ENCODE measurements around the gene ZMYND10.

The ZMYND10 gene

DNA sequence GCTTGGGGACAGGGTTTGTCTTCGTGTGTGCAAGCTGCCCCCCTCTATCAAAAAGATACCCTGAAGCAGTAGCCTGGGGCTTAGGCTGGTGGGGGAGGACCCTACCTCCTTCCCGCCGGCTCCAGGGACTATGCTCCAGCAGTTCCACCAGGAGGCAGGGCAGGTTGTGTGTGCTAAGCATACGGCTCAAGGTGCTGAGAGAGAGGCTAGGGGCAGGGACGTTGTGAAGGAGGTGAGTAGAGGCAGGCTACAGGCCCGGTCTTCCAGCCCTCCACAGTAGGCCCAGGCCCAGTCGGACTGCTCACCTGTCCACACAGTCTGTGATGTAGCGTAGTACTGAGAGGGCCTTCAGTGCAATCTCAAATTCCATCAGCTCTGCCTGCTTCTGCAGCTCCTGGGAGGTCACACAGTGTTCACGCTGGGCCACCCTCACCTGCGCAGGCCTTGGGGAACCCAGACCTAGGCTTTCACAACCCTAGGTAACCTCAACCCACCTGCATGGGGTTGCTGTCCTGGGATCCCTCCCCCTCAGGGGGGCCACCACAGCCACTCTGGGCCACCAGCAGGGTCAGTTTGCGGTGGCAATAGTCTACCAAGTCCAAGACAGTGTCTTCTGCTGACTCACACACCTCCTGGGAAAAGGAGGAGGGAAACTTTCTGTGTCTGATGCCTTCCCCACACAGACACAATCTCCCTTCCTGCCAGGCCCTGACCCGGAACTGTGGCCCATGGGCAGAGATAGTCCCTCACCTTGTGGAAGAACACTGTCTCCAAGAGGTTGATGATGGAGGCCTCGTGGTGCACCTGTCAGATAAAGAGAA, 2.5 kb downstream of the ZMYND10 start:
- no peak for DNase-seq

DNA sequence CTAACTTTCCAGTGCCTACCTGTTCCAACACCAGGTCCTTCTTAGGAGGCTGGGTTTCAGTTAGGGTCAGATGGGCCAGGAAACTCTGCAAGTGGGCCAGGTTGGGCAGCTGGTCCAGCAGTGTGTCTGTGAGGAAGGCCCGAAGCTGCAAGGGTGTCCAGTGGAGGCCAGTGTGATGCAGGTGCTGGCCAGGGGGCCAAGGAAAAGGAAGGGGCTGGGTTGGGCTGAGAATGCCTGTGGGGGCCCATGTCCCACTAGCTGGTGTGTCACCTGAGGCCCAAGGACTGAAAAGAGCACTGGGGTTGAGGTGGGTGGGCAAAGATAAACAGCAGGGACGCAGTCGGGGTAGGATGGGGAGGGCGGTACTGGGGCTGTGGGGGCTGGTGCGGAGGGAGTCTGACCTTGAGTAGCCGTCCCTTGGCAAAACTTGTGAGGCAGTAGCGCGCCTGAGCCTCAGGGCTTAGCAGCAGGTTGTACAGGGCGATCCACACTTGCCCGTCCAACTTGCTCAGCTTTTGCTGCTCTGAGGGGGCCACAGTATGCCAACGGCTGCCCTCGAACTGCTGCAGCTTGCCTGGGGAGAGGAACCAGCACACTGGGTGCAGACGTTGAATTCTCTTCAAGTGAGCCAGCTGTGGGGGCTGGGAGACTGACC, 3.4 kb downstream of the ZMYND10 start:
- no peak for DNase-seq

DNA sequence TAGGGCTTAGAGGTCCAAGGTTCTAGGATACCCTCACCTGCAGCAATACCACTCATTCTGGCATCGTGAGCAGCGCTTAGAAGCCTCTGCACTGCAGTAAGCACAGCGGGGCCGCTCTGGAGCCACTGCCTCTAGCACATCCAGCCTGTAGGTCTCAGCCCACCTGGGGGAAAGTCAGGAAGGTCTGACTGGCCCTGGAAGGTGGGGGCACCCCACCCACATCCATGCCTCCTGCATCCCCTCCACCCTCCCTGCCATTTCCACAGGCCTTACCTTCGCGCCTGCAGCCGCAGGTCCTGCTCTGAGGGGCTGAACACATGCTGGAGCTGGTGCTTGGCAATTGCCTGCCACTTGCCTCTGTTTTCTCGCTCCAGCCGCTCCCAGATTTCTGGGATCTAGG, 4.0 kb downstream of the ZMYND10 start:
- no peak for DNase-seq

DNA sequence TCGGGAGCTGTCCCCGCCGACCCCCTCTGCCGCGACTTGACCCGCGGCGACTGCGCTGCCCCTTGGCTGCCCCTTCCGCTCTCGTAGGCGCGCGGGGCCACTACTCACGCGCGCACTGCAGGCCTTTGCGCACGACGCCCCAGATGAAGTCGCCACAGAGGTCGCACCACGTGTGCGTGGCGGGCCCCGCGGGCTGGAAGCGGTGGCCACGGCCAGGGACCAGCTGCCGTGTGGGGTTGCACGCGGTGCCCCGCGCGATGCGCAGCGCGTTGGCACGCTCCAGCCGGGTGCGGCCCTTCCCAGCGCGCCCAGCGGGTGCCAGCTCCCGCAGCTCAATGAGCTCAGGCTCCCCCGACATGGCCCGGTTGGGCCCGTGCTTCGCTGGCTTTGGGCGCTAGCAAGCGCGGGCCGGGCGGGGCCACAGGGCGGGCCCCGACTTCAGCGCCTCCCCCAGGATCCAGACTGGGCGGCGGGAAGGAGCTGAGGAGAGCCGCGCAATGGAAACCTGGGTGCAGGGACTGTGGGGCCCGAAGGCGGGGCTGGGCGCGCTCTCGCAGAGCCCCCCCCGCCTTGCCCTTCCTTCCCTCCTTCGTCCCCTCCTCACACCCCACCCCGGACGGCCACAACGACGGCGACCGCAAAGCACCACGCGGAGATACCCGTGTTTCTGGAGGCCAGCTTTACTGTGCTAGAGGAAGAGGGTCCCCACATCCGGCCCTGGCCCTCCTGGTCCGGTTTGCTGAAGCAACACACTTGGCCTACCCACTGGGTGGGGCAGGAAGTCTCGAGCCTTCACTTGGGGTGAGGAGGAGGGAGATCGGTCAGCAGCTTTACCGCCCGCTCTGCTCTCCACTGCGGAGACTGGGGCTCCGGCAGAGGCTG, 4.8 kb downstream of the ZMYND10 start, which contains the start of gene RASSF1:
TSS of gene RASSF1 (minus strand) at position 389 of the 882 bp plus-strand sequence. CDS start at position 358, 31 bp downstream.
- peak; percentile 90 for DNase-seq

DNA sequence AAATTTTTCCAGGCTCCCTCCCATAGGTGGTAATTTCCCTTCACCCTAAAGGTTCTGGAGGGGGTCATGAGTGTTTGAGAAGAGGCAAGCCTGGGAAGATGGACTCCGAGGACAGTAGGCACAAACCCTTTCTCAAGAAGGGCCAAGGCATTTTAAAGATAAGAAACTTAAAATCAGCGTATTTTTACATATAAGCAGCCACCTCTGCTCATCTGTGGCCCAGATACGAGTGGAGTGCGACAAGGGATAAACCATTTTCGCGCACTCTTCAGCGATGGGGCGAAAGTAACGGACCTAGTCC, 5.4 kb downstream of the ZMYND10 start:
- DNase-seq, result no peak

DNA sequence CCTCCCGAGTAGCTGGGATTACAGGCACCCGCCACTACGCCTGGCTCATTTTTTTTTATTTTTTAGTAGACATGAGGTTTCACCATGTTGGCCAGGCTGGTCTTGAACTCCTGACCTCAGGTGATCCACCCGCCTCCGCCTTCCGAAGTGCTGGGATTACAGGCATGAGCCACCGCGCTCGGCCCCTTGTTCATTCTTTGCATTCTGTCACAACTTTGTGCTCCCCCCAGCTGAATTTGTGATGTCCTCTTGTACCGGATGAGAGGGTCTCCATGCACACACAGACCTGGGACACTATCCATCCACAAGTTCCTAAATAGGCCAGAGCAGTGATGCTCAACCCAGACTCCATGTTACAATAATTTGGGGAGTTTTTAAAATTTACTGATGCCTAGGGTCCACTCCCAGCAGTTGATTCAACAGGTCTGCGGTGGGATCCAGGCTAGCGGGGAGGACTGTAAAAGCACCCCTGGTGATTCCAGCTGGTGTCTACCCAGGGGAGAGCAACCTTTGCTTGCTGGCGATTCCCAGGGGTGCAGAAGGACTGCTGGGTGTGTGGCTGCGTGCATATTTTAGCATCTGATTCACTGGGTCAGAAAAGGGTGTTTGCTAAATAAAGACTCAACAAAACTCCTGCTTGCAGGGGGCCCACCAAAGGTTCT, 5.9 kb downstream of the ZMYND10 start:
- DNase-seq, result no peak

DNA sequence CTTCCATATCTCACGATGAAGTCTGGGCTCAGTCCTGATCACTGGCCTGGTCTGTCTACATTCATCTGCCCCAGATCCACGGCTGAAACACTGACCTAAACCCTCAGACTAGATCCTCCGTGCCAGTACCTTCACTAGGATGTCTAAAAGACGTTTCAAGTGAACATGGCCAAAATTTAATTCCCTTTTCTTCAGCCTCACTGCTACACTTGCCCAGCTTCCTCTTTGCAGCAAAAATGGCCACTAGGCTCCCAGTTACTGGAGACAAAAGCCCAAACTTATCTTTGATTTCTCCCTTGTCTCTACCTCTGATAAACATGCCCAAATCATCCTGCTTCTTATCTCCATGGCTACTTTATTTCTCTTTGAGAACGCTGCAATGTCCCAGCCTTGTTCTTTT, 6.6 kb downstream of the ZMYND10 start:
- DNase-seq, result no peak

DNA sequence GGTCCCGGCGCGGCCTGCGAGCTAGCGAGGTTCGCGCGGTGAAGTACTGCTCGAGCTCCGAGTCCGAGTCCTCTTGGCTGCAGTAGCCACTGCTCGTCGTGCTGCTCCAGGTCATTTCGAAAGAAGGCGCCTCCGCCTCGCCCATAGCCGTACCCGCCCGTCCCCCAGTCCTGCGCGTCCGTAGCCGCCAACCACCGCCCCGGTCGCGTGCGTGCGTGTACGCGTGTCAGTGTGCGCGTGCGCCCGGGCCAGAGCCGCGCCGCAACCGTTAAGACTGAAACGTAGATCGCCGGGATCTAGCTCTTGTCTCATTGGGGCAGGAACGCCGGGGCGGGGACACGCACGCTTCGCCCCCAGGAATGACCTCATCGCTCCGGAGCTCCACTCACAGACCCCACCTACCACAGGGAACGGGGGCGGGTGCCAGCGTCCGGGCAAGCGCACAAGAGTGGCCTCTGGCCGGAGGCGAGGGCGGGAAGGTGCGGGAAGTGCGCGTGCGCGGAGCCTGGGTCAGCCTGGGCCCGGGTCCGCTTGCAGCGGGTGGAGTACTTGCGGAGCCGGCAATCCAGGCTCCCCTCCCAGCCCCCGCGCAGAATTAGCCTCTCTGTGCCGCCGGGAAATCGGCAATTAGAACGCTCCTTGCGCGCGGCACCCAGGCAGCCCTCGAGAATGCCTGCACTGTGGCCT, 8.2 kb downstream of the ZMYND10 start:
- peak; percentile 100 for DNase-seq

DNA sequence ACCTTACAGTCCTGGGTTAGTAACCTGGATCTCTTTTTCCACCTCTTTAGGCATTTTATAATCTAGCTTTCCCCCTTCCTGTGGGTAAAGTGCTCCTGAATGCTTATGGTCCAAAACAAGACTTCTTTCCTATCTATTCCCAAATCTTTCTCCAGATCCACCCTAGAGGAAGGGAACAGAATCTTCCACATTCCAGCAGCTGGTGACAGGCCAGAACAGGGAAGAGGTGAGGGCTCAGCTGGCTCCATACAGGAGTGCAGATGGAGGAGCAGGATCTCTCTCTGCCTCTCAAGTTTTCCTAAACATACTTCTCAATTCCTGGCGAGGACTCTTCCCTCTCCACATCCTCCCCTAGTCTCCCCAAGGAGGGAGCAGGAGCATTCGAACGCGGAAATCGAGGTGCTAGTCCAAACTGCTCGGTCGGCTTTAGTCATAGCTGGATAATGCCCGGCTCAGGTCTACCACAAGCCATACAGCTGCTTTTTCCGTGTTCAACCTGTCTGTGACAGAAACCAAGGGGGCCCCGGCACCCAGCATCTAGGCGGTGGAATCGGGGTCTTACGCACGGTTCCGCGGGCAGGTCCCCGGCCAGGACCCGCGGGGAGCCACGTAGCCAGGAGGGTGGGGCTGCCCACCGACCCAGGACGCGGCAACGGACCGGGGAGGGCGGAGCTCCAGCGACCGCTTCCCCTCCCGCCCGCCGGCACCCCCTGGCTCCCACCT, 8.9 kb downstream of the ZMYND10 start:
- DNase-seq, result no peak

DNA sequence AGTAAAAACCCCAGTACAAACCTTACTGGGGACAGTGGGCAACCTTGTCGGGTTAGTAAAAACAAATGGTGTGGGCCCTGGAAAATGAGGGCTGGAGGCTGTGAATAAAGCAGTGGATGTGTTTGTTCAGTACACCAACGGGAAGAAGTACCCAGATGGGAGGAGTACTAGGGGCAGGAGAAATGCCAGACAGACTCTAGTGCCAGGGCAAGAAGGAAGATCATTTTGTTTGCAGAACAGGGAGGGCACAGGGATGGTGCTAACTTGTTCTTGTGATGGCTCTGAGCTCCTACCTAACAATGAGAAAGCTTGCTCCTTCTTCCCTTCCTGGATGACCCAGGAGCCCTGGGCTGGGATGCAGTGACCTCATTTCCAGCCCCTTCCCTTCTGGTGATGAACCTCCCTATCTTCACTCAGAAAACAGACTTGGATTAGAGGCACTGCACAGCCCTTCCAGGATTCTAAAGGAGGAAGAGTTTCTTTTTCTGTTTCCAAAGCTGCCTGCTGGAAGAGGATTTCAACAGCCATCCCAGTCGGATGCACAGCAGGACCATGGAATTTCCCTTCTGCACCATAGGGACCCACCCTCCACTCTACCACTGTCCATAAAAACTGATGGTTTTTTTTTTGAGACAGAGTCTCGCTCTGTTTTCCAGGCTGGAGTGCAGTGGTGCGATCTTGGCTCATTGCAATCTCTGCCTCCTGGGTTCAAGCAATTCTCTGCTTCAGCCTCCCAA, 11.0 kb downstream of the ZMYND10 start:
- no peak for DNase-seq

DNA sequence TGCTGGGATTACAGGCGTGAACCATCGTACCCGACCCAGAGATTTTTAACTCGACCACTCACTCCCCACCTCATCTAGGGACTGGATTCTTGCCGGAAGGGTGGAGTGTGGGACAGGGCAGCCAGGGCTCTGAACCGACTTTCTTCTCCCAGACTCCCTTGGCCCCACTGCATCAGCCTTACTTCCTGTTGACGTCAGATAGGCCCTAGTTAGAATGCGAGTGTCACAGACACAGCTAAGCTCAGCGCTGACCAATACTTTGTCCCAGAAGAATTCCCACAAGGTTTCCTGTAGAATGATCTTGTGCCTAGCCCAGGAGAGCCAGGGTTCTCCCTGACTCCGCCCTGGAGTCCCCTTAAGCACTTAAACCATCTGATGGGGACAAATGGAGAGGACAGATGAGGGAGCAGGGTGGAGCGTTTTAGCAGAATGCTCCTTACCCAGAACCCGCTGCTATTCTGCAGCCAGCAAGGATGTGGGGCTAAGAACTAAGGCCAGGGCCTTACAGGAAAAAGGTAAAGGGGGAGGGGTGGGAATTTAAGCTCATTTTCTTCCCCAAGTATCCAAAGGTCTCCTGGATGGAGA, 11.7 kb downstream of the ZMYND10 start:
- DNase-seq, result no peak

DNA sequence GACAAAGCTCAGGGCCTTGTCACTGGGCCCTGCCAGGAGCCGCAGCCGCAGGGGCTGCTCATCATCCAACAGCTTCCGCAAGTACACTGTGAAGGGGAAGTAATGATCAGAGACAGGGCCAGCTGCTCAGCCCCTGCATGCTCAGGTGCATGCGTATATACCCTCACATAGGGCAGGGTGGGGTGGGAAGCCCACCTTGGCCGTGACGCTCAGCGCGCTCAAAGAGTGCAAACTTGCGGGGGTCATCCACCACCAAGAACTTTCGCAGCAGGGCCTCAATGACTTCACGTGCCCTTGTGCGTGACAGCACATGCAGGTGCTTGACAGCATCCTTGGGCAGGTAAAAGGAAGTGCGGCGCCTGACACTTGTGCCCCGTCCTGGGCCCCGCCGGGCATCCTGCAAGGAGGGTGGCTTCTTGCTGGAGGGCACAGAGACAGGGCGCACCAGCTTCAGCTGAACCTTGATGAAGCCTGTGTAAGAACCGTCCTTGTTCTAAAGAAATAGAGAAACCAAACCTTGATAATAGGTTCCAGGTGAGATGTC, 14.1 kb downstream of the ZMYND10 start:
- DNase-seq, result no peak

DNA sequence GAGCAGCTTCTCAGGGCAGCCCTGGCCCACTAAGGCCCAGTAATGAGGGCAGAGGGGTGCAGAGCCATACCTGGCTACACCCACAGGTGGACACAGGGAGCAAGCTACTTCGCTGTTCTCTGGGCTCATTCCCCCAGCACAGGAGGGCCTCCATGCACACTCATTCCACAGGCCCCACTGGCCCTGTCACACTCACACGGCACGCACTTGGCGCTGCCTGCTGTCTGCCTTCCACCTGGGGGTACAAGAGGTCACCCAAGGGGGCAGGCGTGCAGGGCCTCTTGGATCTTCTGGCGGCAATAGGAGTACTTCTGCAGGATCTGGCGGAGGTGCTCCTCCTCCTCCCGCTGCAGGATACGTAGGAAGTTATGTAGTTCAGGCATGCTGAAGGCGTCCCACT, 15.2 kb downstream of the ZMYND10 start:
- no peak for DNase-seq

DNA sequence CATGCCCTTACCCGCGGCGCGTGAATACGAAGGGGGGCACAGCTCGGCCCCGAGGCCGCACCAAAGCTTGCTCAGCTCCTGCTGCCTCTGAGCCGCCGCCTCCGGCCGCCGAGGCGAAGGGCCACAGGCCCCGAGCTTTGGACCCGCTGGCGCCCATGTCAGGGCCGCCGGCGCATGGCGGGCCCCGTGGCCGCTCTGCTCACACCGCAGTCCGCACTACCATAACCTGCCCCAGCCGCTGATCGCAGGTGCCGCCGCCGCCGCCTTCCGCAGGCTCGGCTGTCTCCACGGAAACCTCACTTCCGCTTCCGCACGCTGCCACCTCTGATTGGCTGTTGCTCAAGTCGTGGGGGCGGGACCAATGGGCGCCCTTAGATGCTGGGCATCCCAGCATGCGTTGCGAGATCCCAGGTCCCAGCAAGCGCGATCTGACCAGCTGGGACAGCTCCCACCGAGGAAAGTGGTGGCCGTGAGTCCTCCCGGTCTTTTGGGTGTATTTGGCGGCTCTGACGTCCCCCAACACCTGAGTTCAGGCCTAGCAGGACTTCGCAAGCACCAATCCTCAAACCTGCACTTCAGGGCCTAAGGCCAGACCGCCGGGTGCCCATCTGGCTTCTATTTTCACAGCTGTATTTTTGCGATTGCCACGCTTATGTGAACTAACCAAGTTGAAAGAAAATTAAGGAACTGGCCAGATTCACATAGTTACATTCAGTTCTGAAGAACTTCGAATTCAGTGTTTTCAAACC, 17.4 kb downstream of the ZMYND10 start, which contains the start of gene TUSC2:
TSS of gene TUSC2 (minus strand) at position 281 of the 749 bp plus-strand sequence. CDS start at position 157, 124 bp downstream.
- DNase-seq, result peak; percentile 97

DNA sequence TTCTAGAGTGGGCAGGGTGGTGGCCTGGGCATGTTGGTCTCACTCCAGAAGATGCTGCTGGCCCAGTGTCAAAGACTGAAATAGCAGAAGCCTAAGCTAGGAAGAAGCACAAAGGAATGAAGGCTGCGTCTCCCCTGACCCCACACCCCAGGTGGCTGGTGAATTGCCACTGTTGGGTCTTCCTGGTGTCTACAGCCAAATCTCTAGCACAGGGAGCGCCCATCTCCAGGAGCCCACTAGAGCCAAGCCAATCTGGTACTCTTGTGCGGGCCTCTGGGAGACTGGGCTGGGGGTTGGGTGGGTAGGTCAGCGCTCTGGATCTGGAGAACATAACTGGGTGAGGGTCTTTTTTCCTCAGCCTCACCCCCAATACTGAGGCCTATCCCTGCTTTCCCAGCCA, 18.4 kb downstream of the ZMYND10 start:
- peak; percentile 27 for DNase-seq

DNA sequence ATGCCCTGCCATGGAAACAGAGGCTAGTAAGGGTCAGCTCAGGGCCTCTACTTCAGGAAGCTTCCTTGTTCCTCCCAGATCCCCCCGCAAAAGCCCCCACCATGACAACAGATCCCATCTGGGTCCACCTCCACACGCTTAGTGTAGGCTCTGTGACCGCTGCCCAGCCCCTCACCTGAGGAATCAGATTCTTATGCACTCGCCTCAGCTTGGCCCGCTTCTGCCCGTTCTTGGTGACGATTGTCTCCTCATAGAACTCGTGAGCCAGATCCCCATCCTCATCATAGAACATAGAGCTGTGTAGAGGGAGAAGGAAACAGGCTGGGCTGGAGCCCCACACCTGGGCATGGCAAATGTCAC, 19.4 kb downstream of the ZMYND10 start:
- DNase-seq, result no peak

DNA sequence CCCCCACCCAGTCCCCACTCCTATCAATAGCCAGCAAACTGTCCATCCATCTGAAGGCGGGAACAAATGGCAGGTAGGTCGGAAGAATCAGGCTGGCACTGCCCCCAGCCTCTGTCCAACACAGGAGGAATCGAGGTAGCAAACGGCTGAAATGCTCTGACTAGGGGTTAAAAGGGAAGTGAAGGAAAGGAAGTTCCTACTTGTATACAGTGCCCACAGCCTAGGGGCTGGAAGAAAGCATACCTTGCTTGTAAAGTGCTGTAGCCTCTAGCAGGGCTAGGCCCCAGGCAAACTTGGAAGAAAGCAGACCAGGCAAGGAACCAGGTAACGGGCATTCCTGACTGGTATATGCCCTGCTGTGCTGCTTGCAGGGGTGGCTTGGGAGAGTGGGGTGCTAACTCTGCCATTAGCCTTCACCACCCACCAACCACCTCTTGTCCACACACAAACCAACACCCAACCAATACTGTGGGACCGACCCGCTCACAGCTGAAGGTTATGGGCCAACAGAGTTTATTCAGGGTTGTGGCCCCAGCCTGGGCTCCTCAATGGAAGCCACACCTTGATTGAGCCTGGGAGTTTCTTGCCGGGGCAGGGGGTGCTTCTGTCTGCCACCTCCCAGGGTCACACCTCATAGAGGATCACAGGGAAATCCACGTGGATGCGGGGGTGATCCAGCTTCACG, 19.9 kb downstream of the ZMYND10 start:
- no peak for DNase-seq

DNA sequence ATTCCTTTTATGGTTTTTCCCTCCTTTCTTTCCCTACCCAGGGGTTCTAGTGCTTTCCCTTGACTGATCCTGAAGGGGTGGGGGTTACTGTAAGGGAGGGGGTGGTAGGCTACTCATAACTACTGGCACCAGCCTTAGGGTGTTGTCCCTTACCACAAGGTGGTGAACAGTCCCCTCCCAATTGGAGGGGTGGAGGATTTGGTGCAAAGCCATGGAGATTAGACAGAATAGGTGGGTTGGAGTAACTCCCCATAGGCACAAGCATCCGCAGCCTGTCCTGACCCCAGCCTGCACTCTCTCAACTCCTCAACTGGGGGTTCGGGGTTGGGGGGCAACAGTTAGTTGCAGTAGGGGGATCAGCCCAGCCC, 20.4 kb downstream of the ZMYND10 start:
- peak; percentile 19 for DNase-seq

Measured in femur (tissue), 1 donor.